Measurements from ENCODE around the gene INPP5A.

- TF ChIP-seq CTCF (conservative IDR thresholded peaks at IDR 0.05; ENCODE audit: low read depth, low read length) = no peak
- no peak for TF ChIP-seq EZH2 (IDR thresholded peaks at IDR 0.05; ENCODE audit: low read length, unreplicated experiment)
- no peak for TF ChIP-seq EZH2phosphoT487 (IDR thresholded peaks at IDR 0.05; ENCODE audit: borderline replicate concordance, low read length)
Measured at GRCh38 chr10:132696204-132696603, 158.6 kb downstream of the INPP5A start.

Measured in PC-3 (cell line).